GM18519 (cell line): ENCODE measurements around the gene LTBR.

Source experiments
- ATAC-seq: cut with Tn5 transposase; IDR thresholded peaks from one replicate; pipeline ENCODE4 v1.9.1; 2021; ENCODE audit warnings: mild to moderate bottlenecking, moderate library complexity; ENCODE audit not compliant: unreplicated experiment, low FRiP score

The LTBR gene

GRCh38 chr12:6367065-6367968 is 16.6 kb upstream of the LTBR start:
- no peak for ATAC-seq

- no peak for ATAC-seq
These were observed 15.7 kb upstream of the LTBR start for GRCh38 chr12:6367969-6368892.

- no peak for ATAC-seq
These were observed 14.9 kb upstream of the LTBR start for GRCh38 chr12:6368906-6369525.

- ATAC-seq = no peak
These were observed 13.9 kb upstream of the LTBR start for GRCh38 chr12:6369916-6370575.

- ATAC-seq = no peak
These were observed 13.4 kb upstream of the LTBR start for GRCh38 chr12:6370576-6370935.

- ATAC-seq = no peak
These were observed 12.8 kb upstream of the LTBR start for GRCh38 chr12:6370994-6371754.

- ATAC-seq = no peak
These were observed 11.5 kb upstream of the LTBR start for GRCh38 chr12:6372403-6373003.

- ATAC-seq = no peak
These were observed 10.8 kb upstream of the LTBR start for GRCh38 chr12:6373022-6373787.

- ATAC-seq = no peak
These were observed 9.8 kb upstream of the LTBR start for GRCh38 chr12:6374028-6374785.

GRCh38 chr12:6374786-6375160 is 9.2 kb upstream of the LTBR start:
- no peak for ATAC-seq

- ATAC-seq = no peak
These were observed 8.5 kb upstream of the LTBR start, which contains the start of gene SCNN1A for GRCh38 chr12:6375269-6376078. SCNN1A (minus strand) TSS chr12:6375563; CDS start chr12:6374783, 780 bp downstream.

GRCh38 chr12:6376079-6376869 is 7.7 kb upstream of the LTBR start:
- ATAC-seq = no peak

GRCh38 chr12:6376870-6377666 is 6.9 kb upstream of the LTBR start:
- ATAC-seq = no peak

GRCh38 chr12:6377667-6377994 is 6.3 kb upstream of the LTBR start:
- no peak for ATAC-seq

- ATAC-seq = no peak
These were observed 5.1 kb upstream of the LTBR start for GRCh38 chr12:6378709-6379472.
